Measurements from ENCODE around the gene CDCP2.

DNA sequence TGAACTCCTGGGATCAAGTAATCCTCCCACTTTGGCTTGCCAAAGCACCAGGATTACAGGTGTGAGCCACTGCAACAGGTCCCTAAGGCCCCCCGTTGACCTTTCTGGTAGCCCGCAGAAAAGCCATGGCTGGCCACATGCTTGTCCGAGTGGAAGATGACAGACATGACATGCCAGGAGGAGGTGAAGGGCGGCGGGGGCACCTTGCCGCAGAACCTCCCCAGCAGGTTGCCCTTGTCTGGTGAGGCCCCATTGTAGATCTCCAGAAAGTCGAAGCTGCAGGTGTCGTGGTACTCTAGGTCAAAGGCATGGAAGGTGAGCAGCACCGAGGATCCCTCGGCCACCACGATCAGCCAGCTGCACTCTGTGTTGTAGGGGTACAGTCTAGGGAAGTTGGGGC is 8.4 kb downstream of the CDCP2 start:
- no peak for TF ChIP-seq GABPA (IDR thresholded peaks at IDR 0.05; ENCODE audit: low read depth)
- no peak for TF ChIP-seq CTCF (IDR thresholded peaks at IDR 0.05; ENCODE audit: insufficient read depth, low read length)
- no peak for TF ChIP-seq SPI1 (IDR thresholded peaks at IDR 0.05; ENCODE audit: borderline replicate concordance, low read depth)
- TF ChIP-seq POLR2AphosphoS5 (IDR thresholded peaks at IDR 0.05; ENCODE audit: low read depth): no peak
- TF ChIP-seq, protein P1, sequence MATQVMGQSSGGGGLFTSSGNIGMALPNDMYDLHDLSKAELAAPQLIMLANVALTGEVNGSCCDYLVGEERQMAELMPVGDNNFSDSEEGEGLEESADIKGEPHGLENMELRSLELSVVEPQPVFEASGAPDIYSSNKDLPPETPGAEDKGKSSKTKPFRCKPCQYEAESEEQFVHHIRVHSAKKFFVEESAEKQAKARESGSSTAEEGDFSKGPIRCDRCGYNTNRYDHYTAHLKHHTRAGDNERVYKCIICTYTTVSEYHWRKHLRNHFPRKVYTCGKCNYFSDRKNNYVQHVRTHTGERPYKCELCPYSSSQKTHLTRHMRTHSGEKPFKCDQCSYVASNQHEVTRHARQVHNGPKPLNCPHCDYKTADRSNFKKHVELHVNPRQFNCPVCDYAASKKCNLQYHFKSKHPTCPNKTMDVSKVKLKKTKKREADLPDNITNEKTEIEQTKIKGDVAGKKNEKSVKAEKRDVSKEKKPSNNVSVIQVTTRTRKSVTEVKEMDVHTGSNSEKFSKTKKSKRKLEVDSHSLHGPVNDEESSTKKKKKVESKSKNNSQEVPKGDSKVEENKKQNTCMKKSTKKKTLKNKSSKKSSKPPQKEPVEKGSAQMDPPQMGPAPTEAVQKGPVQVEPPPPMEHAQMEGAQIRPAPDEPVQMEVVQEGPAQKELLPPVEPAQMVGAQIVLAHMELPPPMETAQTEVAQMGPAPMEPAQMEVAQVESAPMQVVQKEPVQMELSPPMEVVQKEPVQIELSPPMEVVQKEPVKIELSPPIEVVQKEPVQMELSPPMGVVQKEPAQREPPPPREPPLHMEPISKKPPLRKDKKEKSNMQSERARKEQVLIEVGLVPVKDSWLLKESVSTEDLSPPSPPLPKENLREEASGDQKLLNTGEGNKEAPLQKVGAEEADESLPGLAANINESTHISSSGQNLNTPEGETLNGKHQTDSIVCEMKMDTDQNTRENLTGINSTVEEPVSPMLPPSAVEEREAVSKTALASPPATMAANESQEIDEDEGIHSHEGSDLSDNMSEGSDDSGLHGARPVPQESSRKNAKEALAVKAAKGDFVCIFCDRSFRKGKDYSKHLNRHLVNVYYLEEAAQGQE (IDR thresholded peaks at IDR 0.05; ENCODE audit: insufficient replicate concordance, low read depth): no peak
